ENCODE measurements around the gene ZC3H12A. TPM values are rescaled to one million over a fixed set of nuclear protein-coding genes. Genes with fewer than 3 reads are reported as not detected.

ZC3H12A gene
- total RNA-seq, 4 donors from 2014 or later: 7.3 to 14.4 (median 10.6) TPM

DNA sequence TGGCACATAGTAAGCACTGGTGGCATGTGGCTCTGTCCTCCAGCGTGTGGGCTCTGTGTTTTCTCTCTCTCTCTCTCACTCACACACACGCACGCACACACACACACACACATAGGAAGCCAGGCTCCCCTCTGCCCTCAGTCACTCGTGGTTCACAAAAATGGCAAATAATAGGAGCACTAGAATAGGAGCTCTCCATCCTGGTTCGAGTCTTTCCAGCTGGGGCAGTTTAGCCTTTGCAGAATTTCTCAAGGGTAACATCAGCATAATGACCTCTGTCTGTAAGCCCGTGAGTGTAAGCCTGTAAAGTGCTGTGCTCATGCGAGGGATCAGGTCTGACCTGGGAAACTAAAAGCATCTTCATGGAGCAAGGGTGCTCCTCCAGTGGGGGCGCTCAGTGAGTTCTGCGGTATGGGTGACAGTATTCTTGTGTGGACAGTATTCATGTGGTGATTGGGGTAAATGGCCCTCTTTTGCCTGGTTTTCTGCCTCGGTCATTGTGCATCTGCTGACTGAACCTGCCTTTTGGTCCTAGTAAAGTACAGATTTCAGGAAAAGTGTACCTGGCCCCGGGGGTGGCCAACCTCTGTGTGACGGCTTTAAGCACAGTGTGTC lies 842 bp upstream of the ZC3H12A start:
- Histone ChIP-seq H3K36me3 (peaks cover 0 to 16% of the 10 kb centered on the region in 2 donors), H3K4me1 (peaks cover 0 to 73% (median 57%) of the 10 kb centered on the region in 3 donors), H3K27ac (peak overlapping the region; percentile 54 to 96 (median 94)), H3K4me3 (peak overlapping the region; percentile 65 to 80), H3K9me3 (no peaks in the 10 kb centered on the region), H3K27me3 (no peaks in the 10 kb centered on the region)
- ATAC-seq: no peak
- WGBS, 2 donors (ENCODE audit: low coverage in 1 of 2): 17 to 19% methylated on average over 7 to 8 of the region's 12 CpGs
- TF ChIP-seq, protein P1, sequence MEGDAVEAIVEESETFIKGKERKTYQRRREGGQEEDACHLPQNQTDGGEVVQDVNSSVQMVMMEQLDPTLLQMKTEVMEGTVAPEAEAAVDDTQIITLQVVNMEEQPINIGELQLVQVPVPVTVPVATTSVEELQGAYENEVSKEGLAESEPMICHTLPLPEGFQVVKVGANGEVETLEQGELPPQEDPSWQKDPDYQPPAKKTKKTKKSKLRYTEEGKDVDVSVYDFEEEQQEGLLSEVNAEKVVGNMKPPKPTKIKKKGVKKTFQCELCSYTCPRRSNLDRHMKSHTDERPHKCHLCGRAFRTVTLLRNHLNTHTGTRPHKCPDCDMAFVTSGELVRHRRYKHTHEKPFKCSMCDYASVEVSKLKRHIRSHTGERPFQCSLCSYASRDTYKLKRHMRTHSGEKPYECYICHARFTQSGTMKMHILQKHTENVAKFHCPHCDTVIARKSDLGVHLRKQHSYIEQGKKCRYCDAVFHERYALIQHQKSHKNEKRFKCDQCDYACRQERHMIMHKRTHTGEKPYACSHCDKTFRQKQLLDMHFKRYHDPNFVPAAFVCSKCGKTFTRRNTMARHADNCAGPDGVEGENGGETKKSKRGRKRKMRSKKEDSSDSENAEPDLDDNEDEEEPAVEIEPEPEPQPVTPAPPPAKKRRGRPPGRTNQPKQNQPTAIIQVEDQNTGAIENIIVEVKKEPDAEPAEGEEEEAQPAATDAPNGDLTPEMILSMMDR (IDR thresholded peaks at IDR 0.05): no peak
- no peak for TF ChIP-seq POLR2AphosphoS5 (IDR thresholded peaks at IDR 0.05)
- no peak for TF ChIP-seq POLR2A (IDR thresholded peaks at IDR 0.05)
- TF ChIP-seq EP300 (IDR thresholded peaks at IDR 0.05): no peak

DNA sequence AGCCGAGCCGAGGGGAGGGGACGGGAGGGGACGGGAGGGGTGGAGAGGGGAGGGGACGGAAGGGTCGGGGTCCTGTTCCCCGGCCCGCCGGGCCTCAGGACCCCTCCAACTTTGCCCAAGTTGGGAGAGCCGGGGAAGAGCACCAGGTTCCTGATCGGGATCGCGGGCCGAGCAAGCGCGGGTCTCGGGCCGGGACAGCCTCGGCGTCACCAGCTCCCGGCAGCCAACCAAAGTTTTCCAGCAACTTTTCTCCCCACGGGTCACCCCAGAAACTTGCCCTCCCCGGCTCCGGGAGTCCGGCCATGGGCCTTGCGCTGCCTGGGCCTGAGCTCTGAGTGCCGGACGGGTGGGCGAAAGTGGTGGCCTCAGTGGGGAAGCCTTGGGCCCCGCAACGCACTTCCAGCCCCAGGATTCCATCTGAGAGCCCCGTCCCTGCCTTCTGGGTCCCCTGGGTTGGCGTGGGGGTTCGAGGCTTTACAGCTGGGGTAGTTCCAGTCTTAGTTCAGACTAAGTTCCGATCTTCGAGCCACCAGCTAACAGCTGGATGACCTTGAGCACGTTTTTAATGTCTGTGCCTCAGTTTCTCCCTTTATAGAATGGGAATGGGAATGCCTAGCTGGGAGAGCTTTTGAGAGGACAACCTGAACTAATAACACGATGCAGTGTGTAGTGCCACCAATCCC lies 458 bp downstream of the ZC3H12A start:
- peak overlapping the region; percentile 65 to 80 for H3K4me3 ChIP-seq
- H3K9me3 ChIP-seq: no peaks in the 10 kb centered on the region
- ATAC-seq: peak; percentile 11
- peaks cover 0 to 86% (median 68%) of the 10 kb centered on the region in 3 donors for H3K4me1 ChIP-seq
- WGBS, 2 donors (ENCODE audit: low coverage in 1 of 2): 0% methylated on average over 1 to 6 of the region's 38 CpGs
- TF ChIP-seq POLR2A (IDR thresholded peaks at IDR 0.05) (no peak), POLR2AphosphoS5 (IDR thresholded peaks at IDR 0.05) (no peak), EP300 (IDR thresholded peaks at IDR 0.05) (no peak)
- TF ChIP-seq, protein P1 (IDR thresholded peaks at IDR 0.05): no peak
- H3K27me3 ChIP-seq: no peaks in the 10 kb centered on the region
- H3K27ac ChIP-seq: peak overlapping the region; percentile 88 to 96 (median 94)
- peaks cover 0 to 21% of the 10 kb centered on the region in 2 donors for H3K36me3 ChIP-seq

DNA sequence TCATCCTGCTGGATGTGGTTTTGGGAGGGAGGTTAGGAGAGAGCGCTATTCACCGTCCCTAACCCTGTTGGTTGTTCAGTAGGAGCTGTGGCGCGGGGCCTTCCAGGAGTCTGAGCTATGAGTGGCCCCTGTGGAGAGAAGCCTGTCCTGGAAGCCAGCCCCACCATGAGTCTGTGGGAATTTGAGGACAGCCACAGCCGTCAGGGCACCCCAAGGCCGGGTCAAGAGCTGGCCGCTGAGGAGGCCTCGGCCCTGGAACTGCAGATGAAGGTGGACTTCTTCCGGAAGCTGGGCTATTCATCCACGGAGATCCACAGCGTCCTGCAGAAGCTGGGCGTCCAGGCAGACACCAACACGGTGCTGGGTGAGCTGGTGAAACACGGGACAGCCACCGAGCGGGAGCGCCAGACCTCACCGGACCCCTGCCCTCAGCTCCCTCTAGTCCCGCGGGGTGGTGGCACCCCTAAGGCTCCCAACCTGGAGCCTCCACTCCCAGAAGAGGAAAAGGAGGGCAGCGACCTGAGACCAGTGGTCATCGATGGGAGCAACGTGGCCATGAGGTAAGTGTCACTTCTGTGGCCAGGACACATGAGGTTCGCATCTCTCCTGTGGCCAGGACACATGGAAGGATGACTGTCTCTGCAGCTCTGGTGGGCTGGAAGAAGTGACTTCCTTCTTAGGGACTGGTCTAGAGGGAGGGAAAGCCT lies 1.2 kb downstream of the ZC3H12A start:
- Histone ChIP-seq H3K4me1 (peaks cover 0 to 92% (median 73%) of the 10 kb centered on the region in 3 donors), H3K36me3 (peaks cover 0 to 28% of the 10 kb centered on the region in 2 donors), H3K27me3 (no peaks in the 10 kb centered on the region), H3K9me3 (no peaks in the 10 kb centered on the region), H3K4me3 (peak overlapping the region; percentile 65 to 80), H3K27ac (peak overlapping the region; percentile 88 to 96 (median 94))
- TF ChIP-seq EP300 (IDR thresholded peaks at IDR 0.05) (no peak), POLR2A (IDR thresholded peaks at IDR 0.05) (no peak), POLR2AphosphoS5 (IDR thresholded peaks at IDR 0.05) (no peak)
- TF ChIP-seq, protein P1 (IDR thresholded peaks at IDR 0.05): no peak
- WGBS, 2 donors (ENCODE audit: low coverage in 1 of 2): 72% methylated on average over 12 of the region's 24 CpGs; no CpG with 5 or more reads in 1 of the 2 donors
- no peak for ATAC-seq

DNA sequence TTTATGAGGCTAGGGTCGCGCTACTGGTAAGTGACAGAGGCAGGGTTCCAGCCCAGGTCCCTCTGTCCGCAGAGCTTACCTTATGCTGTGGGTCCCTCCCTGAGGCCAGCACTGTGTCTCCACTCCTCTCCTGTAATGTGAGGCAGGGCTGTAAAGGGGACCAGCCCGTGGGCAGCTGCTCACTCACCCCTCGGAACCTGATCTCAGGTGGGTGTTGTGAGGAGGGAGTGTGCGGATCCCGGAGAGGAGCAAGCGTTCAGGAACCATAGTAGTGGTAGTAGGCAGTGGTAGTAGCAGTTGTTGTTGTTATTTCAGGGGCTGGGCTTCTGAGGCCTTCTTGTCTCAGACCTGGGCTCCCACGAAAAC lies 1.7 kb downstream of the ZC3H12A start:
- 74% methylated on average over 3 of the region's 9 CpGs; no CpG with 5 or more reads in 1 of the 2 donors for WGBS, 2 donors (ENCODE audit: low coverage in 1 of 2)

More for the DNA sequence above, 1.7 kb downstream of the ZC3H12A start:
- Histone ChIP-seq H3K4me1 (peaks cover 0 to 92% (median 69%) of the 10 kb centered on the region in 3 donors), H3K27ac (peak overlapping the region; percentile 88 to 96 (median 94)), H3K27me3 (no peaks in the 10 kb centered on the region), H3K36me3 (peaks cover 0 to 33% of the 10 kb centered on the region in 2 donors), H3K9me3 (no peaks in the 10 kb centered on the region), H3K4me3 (peak overlapping the region; percentile 65 to 80)
- TF ChIP-seq POLR2A (IDR thresholded peaks at IDR 0.05) (no peak), POLR2AphosphoS5 (IDR thresholded peaks at IDR 0.05) (no peak), EP300 (IDR thresholded peaks at IDR 0.05) (no peak)
- TF ChIP-seq, protein P1 (IDR thresholded peaks at IDR 0.05): no peak
- no peak for ATAC-seq

Data from gastroesophageal sphincter (tissue), 4 donors.